RWPE1 (cell line): ENCODE measurements around the gene GRIK2.

Experiments used
- CTCF ChIA-PET: fragments of 350-600 bp; sonication (Branson Sonifier 250); formaldehyde crosslinking; extraction: SDS; loops from one replicate; lab custom pipeline; 2021; lab: Yijun Ruan, JAX
- POLR2A ChIA-PET: fragments of 400-600 bp; formaldehyde crosslinking; extraction: SDS; loops from one replicate; lab custom pipeline; 2020; ENCODE audit warnings: antibody characterized with exemption; ENCODE audit not compliant: low non-redundant PET; lab: Yijun Ruan, JAX
- DNase-seq: peaks from one replicate; pipeline ENCODE4 v3.0.0; 2012; ENCODE audit warnings: low spot score
- H3K27ac ChIP-seq: fragments of 450-650 bp; 2 replicates; pipeline ENCODE4 v1.5.1; 2017
- CTCF ChIP-seq: fragments of 450-650 bp; conservative IDR thresholded peaks from 2 replicates; pipeline ENCODE4 v1.5.1; 2017; ENCODE audit warnings: low read depth, mild to moderate bottlenecking

The GRIK2 gene

GRCh38 chr6:101840100-101840499 is 446.6 kb downstream of the GRIK2 start:
- ChIA-PET CTCF (no interaction called here), POLR2A (no interaction called here)
- no peak for TF ChIP-seq CTCF
- no peak overlapping the region for H3K27ac ChIP-seq
- DNase-seq = no peak

DNA sequence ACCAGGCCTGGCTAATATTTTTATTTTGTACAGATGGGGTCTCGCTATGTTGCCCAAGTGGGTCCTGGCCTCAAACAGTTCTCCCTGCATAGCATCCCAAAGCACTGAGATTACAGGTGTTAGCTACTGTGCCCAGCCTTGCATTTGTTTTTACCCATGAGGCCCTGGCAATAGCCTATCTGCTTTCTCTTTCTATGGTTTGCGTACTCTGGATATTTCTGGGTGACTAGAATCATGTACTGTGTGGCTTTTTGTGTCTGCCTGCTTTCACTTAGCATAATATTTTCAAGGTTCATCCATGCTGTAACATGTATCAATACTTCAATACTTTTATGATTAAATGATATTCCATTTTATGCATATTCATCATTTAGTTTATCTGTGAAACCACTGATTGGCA is 451.7 kb downstream of the GRIK2 start:
- TF ChIP-seq CTCF = no peak
- DNase-seq = no peak
- ChIA-PET POLR2A (no interaction called here), CTCF (no interaction called here)
- H3K27ac ChIP-seq = no peak overlapping the region

GRCh38 chr6:101845621-101846020 is 452.1 kb downstream of the GRIK2 start:
- H3K27ac ChIP-seq = no peak overlapping the region
- no peak for DNase-seq
- ChIA-PET CTCF (no interaction called here), POLR2A (no interaction called here)
- TF ChIP-seq CTCF = no peak

DNA sequence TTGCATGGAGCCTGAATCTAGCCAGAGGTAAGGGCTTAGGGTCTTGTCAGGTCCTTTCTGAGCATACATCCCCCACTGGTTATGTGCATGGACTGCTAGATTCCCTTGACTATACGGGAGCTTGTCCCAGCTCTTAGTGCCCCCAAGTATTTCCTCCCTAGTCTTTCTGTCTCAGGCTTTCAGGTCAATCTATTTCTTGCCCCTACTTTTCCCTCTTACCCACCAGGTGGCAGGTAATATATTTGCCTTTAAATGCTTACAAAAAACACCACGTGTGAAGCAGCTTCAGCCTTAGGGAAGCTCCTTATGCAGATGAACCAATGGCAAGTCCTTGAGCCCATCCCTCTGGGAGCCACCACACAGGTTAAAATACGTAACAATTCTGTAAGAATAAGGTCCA is 454.2 kb downstream of the GRIK2 start:
- no peak overlapping the region for H3K27ac ChIP-seq
- CTCF ChIA-PET = no interaction called here
- no peak for TF ChIP-seq CTCF
- no peak for DNase-seq
- POLR2A ChIA-PET = no interaction called here

GRCh38 chr6:101851911-101852310 is 458.4 kb downstream of the GRIK2 start:
- no peak overlapping the region for H3K27ac ChIP-seq
- POLR2A ChIA-PET = no interaction called here

DNA sequence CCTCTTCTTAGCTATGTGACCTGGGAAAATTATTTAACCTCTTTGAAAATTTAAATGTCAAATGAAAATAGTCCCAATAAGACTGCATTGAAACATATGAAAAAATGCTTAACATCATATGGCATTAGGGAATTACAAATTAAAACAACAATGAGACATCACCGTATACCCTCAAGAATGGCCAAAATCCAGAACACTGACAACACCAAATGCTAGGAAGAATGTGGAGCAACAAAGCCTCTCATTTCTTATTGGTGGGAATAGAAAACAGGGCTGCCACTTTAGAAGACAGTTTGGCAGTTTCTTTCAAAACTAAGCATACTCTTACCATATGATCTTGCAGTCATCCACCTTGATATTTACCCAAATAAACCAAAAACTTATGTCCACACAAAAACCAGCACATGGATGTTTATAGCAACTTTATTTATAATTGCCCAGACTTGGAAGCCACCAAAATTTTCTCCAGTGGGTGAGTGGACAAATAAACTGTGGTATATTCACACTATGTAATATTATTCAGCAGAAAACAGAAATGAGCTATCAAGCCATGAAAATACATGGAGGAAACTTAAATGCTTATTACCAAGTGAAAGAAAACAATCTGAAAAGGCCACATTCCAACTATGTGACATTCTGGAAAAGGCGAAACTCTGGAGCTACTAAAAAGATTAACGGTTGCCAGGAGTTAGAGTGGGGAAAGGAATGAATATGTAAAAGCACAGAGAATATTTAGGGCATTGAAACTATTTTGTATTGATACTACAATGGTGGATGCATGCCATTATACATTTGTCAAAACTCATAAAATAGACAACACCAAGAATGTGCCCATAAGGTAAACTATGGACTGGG is 459.9 kb downstream of the GRIK2 start:
- CTCF ChIA-PET = no interaction called here
- POLR2A ChIA-PET = no interaction called here
- no peak for DNase-seq
- no peak for TF ChIP-seq CTCF
- no peak overlapping the region for H3K27ac ChIP-seq

More at GRCh38 chr6:101851911-101852310, 458.4 kb downstream of the GRIK2 start:
- no peak for DNase-seq
- CTCF ChIA-PET = no interaction called here
- no peak for TF ChIP-seq CTCF
